ENCODE results near the gene P2RX3.

Gene P2RX3

GRCh38 chr11:57313788-57314135 is 24.4 kb upstream of the P2RX3 start:
- TF ChIP-seq SIN3A (IDR thresholded peaks at IDR 0.05; ENCODE audit: borderline replicate concordance, insufficient read depth, low read length): no peak
- no peak for TF ChIP-seq POLR2AphosphoS5 (IDR thresholded peaks at IDR 0.05; ENCODE audit: low read depth, low read length)
- TF ChIP-seq, protein P1, sequence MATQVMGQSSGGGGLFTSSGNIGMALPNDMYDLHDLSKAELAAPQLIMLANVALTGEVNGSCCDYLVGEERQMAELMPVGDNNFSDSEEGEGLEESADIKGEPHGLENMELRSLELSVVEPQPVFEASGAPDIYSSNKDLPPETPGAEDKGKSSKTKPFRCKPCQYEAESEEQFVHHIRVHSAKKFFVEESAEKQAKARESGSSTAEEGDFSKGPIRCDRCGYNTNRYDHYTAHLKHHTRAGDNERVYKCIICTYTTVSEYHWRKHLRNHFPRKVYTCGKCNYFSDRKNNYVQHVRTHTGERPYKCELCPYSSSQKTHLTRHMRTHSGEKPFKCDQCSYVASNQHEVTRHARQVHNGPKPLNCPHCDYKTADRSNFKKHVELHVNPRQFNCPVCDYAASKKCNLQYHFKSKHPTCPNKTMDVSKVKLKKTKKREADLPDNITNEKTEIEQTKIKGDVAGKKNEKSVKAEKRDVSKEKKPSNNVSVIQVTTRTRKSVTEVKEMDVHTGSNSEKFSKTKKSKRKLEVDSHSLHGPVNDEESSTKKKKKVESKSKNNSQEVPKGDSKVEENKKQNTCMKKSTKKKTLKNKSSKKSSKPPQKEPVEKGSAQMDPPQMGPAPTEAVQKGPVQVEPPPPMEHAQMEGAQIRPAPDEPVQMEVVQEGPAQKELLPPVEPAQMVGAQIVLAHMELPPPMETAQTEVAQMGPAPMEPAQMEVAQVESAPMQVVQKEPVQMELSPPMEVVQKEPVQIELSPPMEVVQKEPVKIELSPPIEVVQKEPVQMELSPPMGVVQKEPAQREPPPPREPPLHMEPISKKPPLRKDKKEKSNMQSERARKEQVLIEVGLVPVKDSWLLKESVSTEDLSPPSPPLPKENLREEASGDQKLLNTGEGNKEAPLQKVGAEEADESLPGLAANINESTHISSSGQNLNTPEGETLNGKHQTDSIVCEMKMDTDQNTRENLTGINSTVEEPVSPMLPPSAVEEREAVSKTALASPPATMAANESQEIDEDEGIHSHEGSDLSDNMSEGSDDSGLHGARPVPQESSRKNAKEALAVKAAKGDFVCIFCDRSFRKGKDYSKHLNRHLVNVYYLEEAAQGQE (IDR thresholded peaks at IDR 0.05; ENCODE audit: insufficient read depth in 1 of 2, low read depth in 2 of 2, low read length in 2 of 2): no peak
- TF ChIP-seq TAF1 (IDR thresholded peaks at IDR 0.05; ENCODE audit: borderline replicate concordance, insufficient read depth, low read length): no peak
- TF ChIP-seq FOXP2 (optimal IDR thresholded peaks at IDR 0.05; ENCODE audit: borderline replicate concordance, extremely low read depth, extremely low read length, insufficient read depth): no peak

DNA sequence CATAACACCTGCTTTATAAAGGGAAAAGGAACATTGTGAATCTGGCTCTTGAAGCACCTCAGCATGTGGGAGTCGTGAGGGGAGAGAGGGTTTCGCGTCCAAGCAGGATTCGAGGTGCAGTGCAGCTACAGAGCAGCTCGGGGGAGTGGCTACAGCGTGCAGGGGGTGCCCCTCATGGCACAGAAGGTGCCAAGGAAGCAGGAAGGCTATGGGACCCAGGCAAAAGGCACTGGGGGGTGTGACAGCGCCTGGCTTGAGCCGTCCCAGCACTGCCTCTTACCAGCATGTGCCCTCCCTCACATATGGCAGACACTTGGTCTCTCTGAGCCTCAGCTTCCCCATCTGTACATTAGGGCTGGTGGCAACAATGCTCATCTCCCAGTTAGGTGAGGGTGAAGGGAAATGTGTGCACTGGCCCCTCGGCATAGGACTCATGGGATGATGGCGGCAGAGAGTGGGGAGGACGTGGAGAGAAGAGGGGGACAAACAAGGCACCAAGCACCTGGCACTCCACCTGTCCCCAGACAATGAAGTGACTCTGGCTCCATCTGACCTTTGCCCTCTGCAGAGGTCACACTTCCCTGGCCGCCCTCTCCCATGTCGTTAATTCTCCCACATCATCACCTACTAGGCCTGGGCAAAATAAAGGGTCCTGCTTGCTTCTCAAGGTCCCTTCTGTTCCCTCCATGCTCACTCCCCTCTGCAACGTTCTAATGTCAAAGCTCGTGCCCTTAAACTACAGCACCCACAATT is 23.8 kb upstream of the P2RX3 start:
- no peak for TF ChIP-seq FOXP2 (optimal IDR thresholded peaks at IDR 0.05; ENCODE audit: borderline replicate concordance, extremely low read depth, extremely low read length, insufficient read depth)
- no peak for TF ChIP-seq POLR2AphosphoS5 (IDR thresholded peaks at IDR 0.05; ENCODE audit: low read depth, low read length)
- TF ChIP-seq, protein P1 (IDR thresholded peaks at IDR 0.05; ENCODE audit: insufficient read depth in 1 of 2, low read depth in 2 of 2, low read length in 2 of 2): no peak
- no peak for TF ChIP-seq SIN3A (IDR thresholded peaks at IDR 0.05; ENCODE audit: borderline replicate concordance, insufficient read depth, low read length)
- no peak for TF ChIP-seq TAF1 (IDR thresholded peaks at IDR 0.05; ENCODE audit: borderline replicate concordance, insufficient read depth, low read length)

- TF ChIP-seq, protein P1 (IDR thresholded peaks at IDR 0.05; ENCODE audit: insufficient read depth in 1 of 2, low read depth in 2 of 2, low read length in 2 of 2): no peak
- TF ChIP-seq POLR2AphosphoS5 (IDR thresholded peaks at IDR 0.05; ENCODE audit: low read depth, low read length) (no peak; the same call in 1 of the 2 replicates), TAF1 (IDR thresholded peaks at IDR 0.05; ENCODE audit: borderline replicate concordance, insufficient read depth, low read length) (no peak), FOXP2 (optimal IDR thresholded peaks at IDR 0.05; ENCODE audit: borderline replicate concordance, extremely low read depth, extremely low read length, insufficient read depth) (no peak), SIN3A (IDR thresholded peaks at IDR 0.05; ENCODE audit: borderline replicate concordance, insufficient read depth, low read length) (peak; percentile 90; the same call in 1 of the 2 replicates)
Measured at GRCh38 chr11:57315491-57315890, 22.7 kb upstream of the P2RX3 start.

- TF ChIP-seq, protein P1 (IDR thresholded peaks at IDR 0.05; ENCODE audit: insufficient read depth in 1 of 2, low read depth in 2 of 2, low read length in 2 of 2): no peak
- TF ChIP-seq SIN3A (IDR thresholded peaks at IDR 0.05; ENCODE audit: borderline replicate concordance, insufficient read depth, low read length) (no peak), TAF1 (IDR thresholded peaks at IDR 0.05; ENCODE audit: borderline replicate concordance, insufficient read depth, low read length) (no peak), POLR2AphosphoS5 (IDR thresholded peaks at IDR 0.05; ENCODE audit: low read depth, low read length) (no peak), FOXP2 (optimal IDR thresholded peaks at IDR 0.05; ENCODE audit: borderline replicate concordance, extremely low read depth, extremely low read length, insufficient read depth) (no peak)
Measured at GRCh38 chr11:57316017-57316416, 22.1 kb upstream of the P2RX3 start.

Measured in PFSK-1 (cell line).